Lower leg skin (tissue), 4 donors: ENCODE data around the gene MTX3. TPM values are rescaled to one million over a fixed set of nuclear protein-coding genes. Genes with fewer than 3 reads are reported as not detected.

Source experiments
- DNase-seq, 2 donors: peaks; one replicate each; pipeline ENCODE4 v3.0.0-alpha.2; 2019; ENCODE audit warnings: low spot score in 2 of 2
- H3K4me3 ChIP-seq: fragments of 200-600 bp; sonication (generic); 2 replicates; pipeline ENCODE4 v1.5.1; 2017; ENCODE audit warnings: mild to moderate bottlenecking, low read depth; ENCODE audit not compliant: poor library complexity, severe bottlenecking
- CTCF ChIP-seq, 3 donors: fragments of 450-650 bp; IDR thresholded peaks; one replicate each; pipeline ENCODE4 v1.5.1; 2016; ENCODE audit warnings: antibody characterized with exemption in 3 of 3, mild to moderate bottlenecking in 3 of 3, moderate library complexity in 2 of 3
- POLR2A ChIP-seq, 2 donors: fragments of 450-650 bp; IDR thresholded peaks; one replicate each; pipeline ENCODE4 v1.6.1; 2016 to 2017; ENCODE audit warnings: antibody characterized with exemption in 2 of 2, mild to moderate bottlenecking in 1 of 2, moderate library complexity in 1 of 2
- WGBS, 2 donors: methylation state at CpG; one replicate each; pipeline ENCODE4 v1.1.5; 2018; 5-methylcytosine and 5-hydroxymethylcytosine counted together
- intact Hi-C: fragments of 100-400 bp; cut with DNase I; formaldehyde crosslinking; loops from one replicate; pipeline ENCODE4 v1.15.0; 2023; ENCODE audit warnings: low total_unique reads
- total RNA-seq, 4 donors: library from RNA; depleted of rRNA; stranded (reverse); fragments of >200 nt; gene quantifications; one replicate each; pipeline ENCODE4 v1.1.0, GENCODE V29; 2016

Gene MTX3
- total RNA-seq, 4 donors from 2014 or later = 8.6 to 13.9 (median 10.2) TPM

GRCh38 chr5:79959407-79959806 lies 31.7 kb downstream of the MTX3 start:
- no peak overlapping the region for H3K4me3 ChIP-seq
- 80 to 83% methylated on average over 8 of the region's 8 CpGs for WGBS, 2 donors
- intact Hi-C loops = no loop called here
- no peak for DNase-seq
- TF ChIP-seq CTCF (IDR thresholded peaks at IDR 0.05) (no peak), POLR2A (IDR thresholded peaks at IDR 0.05) (no peak)

GRCh38 chr5:79955941-79956670 lies 35.0 kb downstream of the MTX3 start:
- 49 to 57% methylated on average over 6 of the region's 6 CpGs for WGBS, 2 donors
- intact Hi-C loops = no loop called here
- no peak for TF ChIP-seq POLR2A (IDR thresholded peaks at IDR 0.05)
- no peak for TF ChIP-seq CTCF (IDR thresholded peaks at IDR 0.05)
- H3K4me3 ChIP-seq = no peak overlapping the region
- peak in 1 of 2 donors; percentile 21 for DNase-seq

- 88 to 89% methylated on average over 5 of the region's 5 CpGs for WGBS, 2 donors
- intact Hi-C loops = no loop called here
- no peak for TF ChIP-seq POLR2A (IDR thresholded peaks at IDR 0.05)
These were observed 35.6 kb downstream of the MTX3 start for GRCh38 chr5:79955356-79955895.

GRCh38 chr5:79954620-79955019 lies 36.4 kb downstream of the MTX3 start:
- intact Hi-C loops = no loop called here
- 69 to 81% methylated on average over 3 of the region's 3 CpGs for WGBS, 2 donors
- DNase-seq = no peak

More at GRCh38 chr5:79955356-79955895, 35.6 kb downstream of the MTX3 start:
- DNase-seq = no peak
- H3K4me3 ChIP-seq = no peak overlapping the region

GRCh38 chr5:79947567-79947966 lies 43.5 kb downstream of the MTX3 start:
- DNase-seq = no peak

More at GRCh38 chr5:79954620-79955019, 36.4 kb downstream of the MTX3 start:
- no peak overlapping the region for H3K4me3 ChIP-seq
- TF ChIP-seq CTCF (IDR thresholded peaks at IDR 0.05) (no peak), POLR2A (IDR thresholded peaks at IDR 0.05) (no peak)

More at GRCh38 chr5:79947567-79947966, 43.5 kb downstream of the MTX3 start:
- intact Hi-C loops = no loop called here
- H3K4me3 ChIP-seq = no peak overlapping the region
- WGBS, 2 donors = 48 to 52% methylated on average over 3 of the region's 3 CpGs
- TF ChIP-seq POLR2A (IDR thresholded peaks at IDR 0.05) (no peak), CTCF (IDR thresholded peaks at IDR 0.05) (no peak)
